Measurements from ENCODE around the gene FIBP.

Gene FIBP

GRCh38 chr11:65925397-65925796 is 37.1 kb upstream of the FIBP start:
- TF ChIP-seq ZFX (IDR thresholded peaks at IDR 0.05) (no peak), CTCF (conservative IDR thresholded peaks at IDR 0.05) (no peak)
- no peak overlapping the region for H3K27ac ChIP-seq

DNA sequence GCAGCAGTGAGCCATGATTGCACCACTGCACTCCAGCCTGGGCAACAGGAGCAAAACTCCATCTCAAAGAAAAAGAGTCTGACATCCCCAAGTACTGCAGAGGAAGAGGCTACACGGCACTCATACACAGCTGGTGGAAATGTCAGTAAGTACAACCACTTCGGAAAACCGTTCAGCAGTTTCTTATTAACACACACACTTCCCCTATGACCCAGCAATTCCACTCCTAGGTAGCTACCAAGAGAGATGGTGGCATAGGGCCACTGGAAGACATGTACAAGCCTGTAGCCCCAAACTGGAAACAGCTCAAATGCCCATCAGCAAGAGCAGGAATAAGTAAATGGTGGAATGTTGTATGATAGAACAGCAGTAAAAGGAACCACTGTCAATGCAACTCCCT is 34.3 kb upstream of the FIBP start:
- TF ChIP-seq ZFX (IDR thresholded peaks at IDR 0.05) (no peak), CTCF (conservative IDR thresholded peaks at IDR 0.05) (no peak)
- no peak overlapping the region for H3K27ac ChIP-seq

DNA sequence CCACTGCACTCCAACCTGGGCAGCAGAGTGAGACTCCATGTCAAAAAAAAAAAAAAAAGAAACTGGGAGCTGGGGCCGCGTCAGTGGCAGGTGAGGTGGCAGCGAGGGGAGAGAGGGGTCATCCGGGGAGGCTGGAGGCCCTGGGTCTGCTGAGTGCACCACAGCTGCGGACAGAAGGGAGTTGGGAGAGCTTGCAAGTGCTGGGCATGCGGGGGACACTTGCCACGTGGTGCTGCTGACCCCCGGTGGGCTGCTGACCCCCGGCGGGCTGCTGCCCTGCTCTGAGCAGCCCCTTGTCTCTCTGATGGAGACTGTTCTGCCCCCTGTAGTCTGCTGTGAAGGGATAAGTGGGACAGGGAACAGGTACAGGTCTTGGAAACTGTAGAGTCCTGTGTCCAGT is 33.6 kb upstream of the FIBP start:
- H3K27ac ChIP-seq, result no peak overlapping the region
- no peak for TF ChIP-seq ZFX (IDR thresholded peaks at IDR 0.05)
- TF ChIP-seq CTCF (conservative IDR thresholded peaks at IDR 0.05), result no peak

DNA sequence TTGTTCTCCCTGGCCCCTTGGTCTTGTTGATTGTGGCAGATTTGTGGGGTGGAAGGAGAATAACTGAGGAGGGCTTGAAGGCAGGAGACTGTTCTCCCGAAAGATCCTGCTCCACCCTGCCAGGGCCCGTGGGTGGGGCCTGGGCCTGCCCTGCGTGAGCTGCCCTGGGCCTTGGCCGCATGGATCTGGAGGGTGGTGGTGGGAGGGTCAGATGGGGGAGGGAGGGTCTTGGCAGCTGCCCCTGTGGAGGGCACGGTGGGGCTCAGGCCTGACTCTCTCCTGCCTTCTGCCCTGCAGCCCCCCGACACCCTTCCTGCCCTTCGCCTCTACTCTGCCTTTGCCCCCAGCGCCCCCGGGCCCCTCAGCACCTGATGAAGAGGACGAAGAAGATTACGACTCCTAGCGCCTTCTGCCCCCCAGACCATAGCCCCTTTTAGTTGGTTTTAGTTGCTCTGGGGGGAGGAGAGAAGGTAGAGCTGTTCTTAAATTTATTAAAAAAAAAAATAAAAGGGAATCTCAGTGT is 32.8 kb upstream of the FIBP start:
- TF ChIP-seq CTCF (conservative IDR thresholded peaks at IDR 0.05), result no peak
- no peak overlapping the region for H3K27ac ChIP-seq

DNA sequence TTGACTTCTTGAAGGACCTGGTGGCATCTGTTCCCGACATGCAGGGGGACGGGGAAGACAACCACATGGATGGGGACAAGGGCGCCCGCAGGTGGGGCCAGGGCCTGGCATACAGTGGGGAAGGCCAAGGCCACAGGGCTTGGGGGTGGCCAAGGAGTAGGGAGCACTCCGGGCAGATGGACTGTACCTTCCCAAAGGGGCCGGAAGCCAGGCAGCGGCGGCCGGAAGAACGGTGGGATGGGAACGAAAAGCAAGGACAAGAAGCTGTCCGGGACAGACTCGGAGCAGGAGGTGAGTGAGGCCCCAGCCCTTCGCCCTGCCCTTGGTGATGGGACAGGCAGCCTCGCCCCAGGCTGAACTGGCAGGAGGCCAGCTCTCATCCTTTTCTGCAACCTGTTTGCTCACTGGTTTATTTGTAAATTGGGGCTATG is 32.1 kb upstream of the FIBP start:
- no peak for TF ChIP-seq CTCF (conservative IDR thresholded peaks at IDR 0.05)
- no peak for TF ChIP-seq ZFX (IDR thresholded peaks at IDR 0.05)
- H3K27ac ChIP-seq, result peak overlapping the region; percentile 94

DNA sequence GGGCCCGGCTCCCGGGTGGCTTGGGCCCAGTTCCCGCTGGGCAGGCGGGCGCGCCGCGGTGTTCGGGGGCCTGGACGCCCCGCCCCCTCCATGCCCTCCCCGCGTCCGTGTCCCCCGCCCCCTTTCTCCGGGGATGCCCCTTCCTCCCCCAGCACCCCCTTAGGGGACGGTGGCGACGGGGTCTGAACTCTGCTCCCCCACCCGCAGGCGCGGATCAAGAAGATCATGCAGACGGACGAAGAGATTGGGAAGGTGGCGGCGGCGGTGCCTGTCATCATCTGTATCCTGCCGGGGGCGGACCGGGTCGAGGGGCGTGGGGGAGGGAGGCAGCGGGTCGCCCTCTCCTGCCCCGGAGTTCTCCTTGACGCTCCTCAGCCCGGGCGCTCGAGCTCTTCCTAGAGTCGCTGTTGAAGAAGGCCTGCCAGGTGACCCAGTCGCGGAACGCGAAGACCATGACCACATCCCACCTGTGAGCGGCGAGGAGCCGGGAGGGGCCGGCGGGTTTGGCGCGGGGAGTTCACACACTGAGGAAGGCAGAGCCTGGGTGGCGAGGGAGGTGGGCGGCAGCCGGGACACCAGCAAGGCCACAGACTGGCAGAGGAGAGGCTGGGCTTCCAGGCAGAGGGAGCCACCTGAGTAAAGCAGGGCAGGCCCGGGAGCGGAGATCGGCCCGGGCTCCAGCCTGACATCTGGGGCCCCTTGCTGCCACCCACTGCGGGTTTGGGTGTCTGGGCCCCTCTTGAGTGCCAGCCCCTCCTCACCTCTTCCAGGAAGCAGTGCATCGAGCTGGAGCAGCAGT is 31.5 kb upstream of the FIBP start:
- peak overlapping the region; percentile 94 for H3K27ac ChIP-seq
- no peak for TF ChIP-seq CTCF (conservative IDR thresholded peaks at IDR 0.05)
- TF ChIP-seq ZFX (IDR thresholded peaks at IDR 0.05), result 0 out of 2 replicates have a peak, but pooled peaks have one; percentile 33

DNA sequence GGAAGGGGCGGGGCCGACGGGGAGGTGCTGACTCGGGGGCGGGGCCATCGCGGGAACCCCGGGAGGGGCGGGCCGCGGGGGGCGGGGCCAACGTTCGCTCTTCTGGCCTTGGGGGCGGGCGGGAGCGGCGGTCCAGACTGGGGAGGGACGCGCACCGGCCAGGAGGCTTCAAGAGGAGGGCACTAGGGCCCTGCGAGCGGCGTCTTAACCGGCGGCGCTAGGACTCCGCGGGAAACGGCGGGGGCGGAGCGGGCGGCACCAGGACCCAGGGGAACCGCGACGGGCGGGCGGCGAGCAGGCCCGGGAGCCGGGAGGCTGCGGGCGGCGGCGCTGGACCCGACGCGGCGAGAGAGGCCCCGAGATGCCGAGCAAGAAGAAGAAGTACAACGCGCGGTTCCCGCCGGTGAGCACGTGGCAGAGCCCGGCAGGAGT is 30.9 kb upstream of the FIBP start, which contains the start of gene DRAP1:
Gene DRAP1 (plus strand): TSS at position 286 of the 432 bp plus-strand sequence. CDS start 76 bp downstream, at position 362.
- H3K27ac ChIP-seq, result peak within 1 kb of the TSS; percentile 94
- no peak for TF ChIP-seq CTCF (conservative IDR thresholded peaks at IDR 0.05)
- TF ChIP-seq ZFX (IDR thresholded peaks at IDR 0.05), result no peak
